G401 (cell line): ENCODE data around the gene FCRLB. TPM values are rescaled to one million over a fixed set of nuclear protein-coding genes. Genes with fewer than 3 reads are reported as not detected.

Experiments used
- DNase-seq: peaks from one replicate; pipeline ENCODE4 v3.0.0-alpha.2; 2015; ENCODE audit warnings: low spot score
- in situ Hi-C: cut with HindIII; loops from 2 replicates; pipeline ENCODE4 v1.10.0; 2016; ENCODE audit warnings: low sequenced_read_pairs, mixed read lengths
- total RNA-seq: library from RNA; depleted of rRNA; stranded (reverse); fragments of >200 nt; shearing (Covaris generic); gene quantifications from 2 replicates; pipeline ENCODE4 v1.2.3, GENCODE V29; 2014; rRNA removed

The FCRLB gene
- total RNA-seq, 1 experiment from 2014 or later, result 1.5 TPM

DNA sequence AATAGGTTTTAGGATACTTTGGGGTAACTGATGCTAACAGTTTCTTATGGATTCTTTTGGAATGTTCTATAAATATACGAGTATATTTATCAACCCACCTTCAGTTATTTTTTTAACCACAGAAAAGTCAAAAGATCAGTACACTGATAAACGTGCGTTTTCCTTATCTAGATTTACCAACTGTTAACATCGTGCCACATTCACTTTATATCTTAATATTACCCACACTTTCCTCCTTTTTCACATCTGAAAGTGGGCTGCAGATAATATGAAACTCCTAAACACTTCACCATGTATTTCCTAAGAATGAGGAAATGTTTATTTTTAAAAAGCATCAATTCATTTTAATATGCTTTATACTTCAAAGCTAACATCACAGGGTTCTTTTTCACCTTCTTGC, 52.4 kb downstream of the FCRLB start:
- DNase-seq, result no peak
- in situ Hi-C loops, result no loop called here

DNA sequence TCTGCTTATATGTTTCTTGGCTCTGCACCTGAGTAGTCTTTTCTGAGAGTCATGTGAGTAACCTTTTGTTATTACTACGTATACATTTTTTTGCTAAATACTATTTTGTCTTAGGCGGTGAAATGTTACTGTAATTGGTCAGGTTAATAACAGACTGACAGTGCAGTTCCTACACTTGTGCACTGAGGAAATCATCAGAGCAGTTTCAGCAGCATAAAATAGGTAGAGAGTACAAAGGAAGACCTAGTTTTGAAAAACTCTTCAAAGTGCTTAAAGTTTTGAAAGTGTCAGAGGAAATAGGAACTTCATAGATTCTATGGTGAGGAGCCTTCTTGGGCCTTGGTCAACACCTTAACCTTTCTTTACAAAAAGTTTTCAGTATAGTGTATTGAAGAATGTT, 55.9 kb downstream of the FCRLB start:
- DNase-seq, result no peak
- in situ Hi-C loops, result no loop called here

Other genes starting within 250 kb of the FCRLB start
- 0.07 TPM in 1 of 2 replicates, not detected in the other for gene FCGR2A, start 216.1 kb upstream of the FCRLB start, total RNA-seq
- 0.06 and 1.1 TPM in 2 replicates for gene HSPA6, start 197.0 kb upstream of the FCRLB start, total RNA-seq
- gene FCGR3A, start 171.7 kb upstream of the FCRLB start, total RNA-seq, result not detected in 2 replicates
- not detected in 2 replicates for gene FCGR3B, start 90.4 kb upstream of the FCRLB start, total RNA-seq
- gene FCGR2B, start 58.4 kb upstream of the FCRLB start, total RNA-seq, result not detected in 2 replicates
- gene FCRLA, start 14.3 kb upstream of the FCRLB start, total RNA-seq, result not detected in 2 replicates
- 42.4 and 69.1 TPM in 2 replicates for gene DUSP12, start 28.2 kb downstream of the FCRLB start, total RNA-seq
- 12.9 and 15.2 TPM in 2 replicates for gene ATF6, start 44.8 kb downstream of the FCRLB start, total RNA-seq